Hematopoietic multipotent progenitor cell (in vitro differentiated cells): ENCODE data around the gene MRPS18B. TPM values are rescaled to one million over a fixed set of nuclear protein-coding genes. Genes with fewer than 3 reads are reported as not detected.
"Not testable (repeated sequence)": the region's sequence is repeated elsewhere in the genome, so short reads cannot be mapped to it uniquely, and the experiment has no call there.

ENCODE experiments used
- DNase-seq, 3 donors: peaks; one replicate each; pipeline ENCODE4 v3.0.0-alpha.2; 2011 to 2015; ENCODE audit warnings: low read depth in 2 of 3, low spot score in 2 of 3
- total RNA-seq: library from RNA; depleted of rRNA; stranded (reverse); fragments of >200 nt; gene quantifications from one replicate; pipeline ENCODE4 v1.2.3, GENCODE V29; 2012

The MRPS18B gene
- total RNA-seq, 1 donor, result 81.1 TPM

DNA sequence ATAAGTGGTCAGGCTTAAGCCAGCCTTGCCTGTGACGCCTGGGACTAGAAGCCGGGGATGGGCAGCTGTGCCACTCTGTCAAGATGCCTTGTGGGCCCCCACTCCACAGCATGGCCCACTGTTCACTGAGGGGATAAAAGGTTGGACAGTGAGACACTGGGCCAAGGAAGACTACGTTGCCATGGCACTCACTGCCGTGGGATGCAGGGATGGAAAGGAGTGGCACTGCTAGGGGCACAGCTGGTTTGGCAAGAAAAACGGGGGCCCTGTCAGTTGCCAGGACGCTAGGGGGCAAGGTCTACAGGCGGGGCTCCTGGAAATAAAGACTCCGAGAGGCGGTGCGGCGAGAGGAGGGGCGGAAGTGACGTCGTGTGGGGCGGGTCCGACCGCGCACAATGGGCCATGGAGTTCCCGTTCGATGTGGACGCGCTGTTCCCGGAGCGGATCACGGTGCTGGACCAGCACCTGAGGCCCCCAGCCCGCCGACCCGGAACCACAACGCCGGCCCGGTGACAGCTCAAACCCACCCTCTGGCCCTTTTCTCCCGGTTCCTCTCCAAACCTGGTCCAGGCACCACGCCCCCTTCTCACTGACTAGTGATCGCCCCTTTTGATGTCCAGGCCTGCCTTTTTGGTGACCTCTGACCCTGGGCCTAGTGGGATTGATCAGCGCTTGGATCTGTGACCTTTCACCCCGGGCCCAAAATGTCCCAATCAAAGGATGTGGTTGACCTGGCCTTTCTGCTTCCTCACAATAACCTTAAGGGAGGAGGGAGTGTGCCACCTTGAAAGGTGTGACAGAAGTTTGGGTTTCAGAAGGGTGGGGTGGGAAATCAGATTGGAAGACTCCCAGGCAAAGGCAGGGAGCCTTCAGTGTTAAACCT, 9.1 kb downstream of the MRPS18B start, which contains the start of gene ATAT1:
Gene ATAT1 (plus strand): TSS at position 391 of the 883 bp plus-strand sequence.
- peak; percentile 77 to 92 (median 91) for DNase-seq

DNA sequence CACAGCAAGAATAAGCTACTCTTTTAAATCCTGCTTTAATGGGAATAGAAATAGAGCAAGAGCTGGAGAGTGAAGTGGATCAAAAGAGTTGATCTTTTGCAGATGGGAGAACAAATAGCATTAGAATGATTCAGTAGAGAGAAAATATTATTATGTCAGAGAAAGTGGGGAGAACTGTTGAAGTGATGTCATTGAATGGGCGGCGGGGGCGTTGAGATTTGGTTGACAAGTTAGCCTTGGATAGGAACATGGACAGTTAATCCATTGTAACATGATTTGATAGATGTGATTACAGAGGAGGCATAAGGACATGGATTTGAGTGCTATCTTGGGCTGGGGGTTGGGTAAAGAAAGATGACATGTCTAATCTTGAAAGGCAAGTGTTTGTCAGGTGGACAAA, 18.2 kb downstream of the MRPS18B start:
- DNase-seq, result no peak

- DNase-seq, result peak in 1 of 3 donors; percentile 56
Measured at GRCh38 chr6:30640481-30640880, 22.8 kb downstream of the MRPS18B start.

DNA sequence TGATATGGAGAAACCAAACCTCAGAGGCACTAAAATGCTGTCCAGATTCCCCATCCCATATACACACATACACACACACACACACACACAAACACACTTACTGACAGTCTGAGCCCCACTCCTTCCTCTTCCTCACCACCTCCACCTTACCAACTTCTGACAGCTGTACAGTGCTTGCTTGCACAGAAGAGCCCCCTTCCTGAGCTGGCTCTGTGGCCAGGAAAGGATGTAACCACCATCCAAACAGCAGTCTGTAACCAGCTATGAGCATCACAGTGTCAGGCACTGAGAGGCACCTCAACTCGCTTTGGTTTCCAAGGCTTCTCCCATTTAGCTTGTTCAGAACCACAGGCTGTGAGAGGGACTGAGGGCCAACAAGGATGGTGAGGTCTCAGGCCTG, 23.4 kb downstream of the MRPS18B start:
- peak in 1 of 3 donors; percentile 52 for DNase-seq

GRCh38 chr6:30643656-30644055, 26.0 kb downstream of the MRPS18B start:
- no peak for DNase-seq

DNA sequence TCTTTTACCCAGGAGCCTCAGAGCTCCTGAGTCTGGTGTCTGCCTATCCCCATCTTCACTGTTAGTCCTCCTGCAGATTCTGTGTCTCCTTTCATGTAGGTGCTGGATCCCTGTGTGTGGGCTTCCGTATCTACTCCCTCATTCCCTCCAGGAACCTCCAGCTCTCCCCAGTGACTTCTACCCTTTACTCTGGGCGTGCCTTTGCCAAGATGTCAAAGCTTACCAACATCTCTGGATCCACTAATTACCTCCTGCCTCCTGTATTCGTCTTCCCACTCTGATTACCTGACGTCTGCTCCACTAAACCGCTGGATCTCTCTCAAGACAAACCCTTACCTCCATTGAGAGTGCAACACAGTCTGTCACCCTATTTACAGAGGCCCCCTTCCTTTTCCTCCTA, 27.1 kb downstream of the MRPS18B start:
- DNase-seq, result no peak

DNA sequence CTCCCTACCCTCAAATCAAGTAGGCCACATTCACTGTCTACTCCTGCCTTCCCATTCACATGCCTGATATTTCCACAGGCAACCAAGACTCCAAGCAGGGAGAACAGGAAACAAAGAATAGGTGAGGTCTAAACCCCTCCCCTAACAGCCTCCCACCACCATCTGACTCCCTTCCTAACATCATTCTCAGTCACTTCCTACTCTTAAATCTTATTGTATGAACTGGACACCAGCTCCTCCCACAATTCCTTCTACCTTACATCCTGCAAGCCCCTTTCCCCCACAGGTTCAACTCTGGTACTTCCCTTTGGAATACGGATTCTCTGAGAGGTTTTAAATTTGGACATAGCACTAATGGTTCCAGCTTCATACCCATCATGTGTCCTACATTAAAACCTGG, 28.3 kb downstream of the MRPS18B start:
- no peak for DNase-seq

DNA sequence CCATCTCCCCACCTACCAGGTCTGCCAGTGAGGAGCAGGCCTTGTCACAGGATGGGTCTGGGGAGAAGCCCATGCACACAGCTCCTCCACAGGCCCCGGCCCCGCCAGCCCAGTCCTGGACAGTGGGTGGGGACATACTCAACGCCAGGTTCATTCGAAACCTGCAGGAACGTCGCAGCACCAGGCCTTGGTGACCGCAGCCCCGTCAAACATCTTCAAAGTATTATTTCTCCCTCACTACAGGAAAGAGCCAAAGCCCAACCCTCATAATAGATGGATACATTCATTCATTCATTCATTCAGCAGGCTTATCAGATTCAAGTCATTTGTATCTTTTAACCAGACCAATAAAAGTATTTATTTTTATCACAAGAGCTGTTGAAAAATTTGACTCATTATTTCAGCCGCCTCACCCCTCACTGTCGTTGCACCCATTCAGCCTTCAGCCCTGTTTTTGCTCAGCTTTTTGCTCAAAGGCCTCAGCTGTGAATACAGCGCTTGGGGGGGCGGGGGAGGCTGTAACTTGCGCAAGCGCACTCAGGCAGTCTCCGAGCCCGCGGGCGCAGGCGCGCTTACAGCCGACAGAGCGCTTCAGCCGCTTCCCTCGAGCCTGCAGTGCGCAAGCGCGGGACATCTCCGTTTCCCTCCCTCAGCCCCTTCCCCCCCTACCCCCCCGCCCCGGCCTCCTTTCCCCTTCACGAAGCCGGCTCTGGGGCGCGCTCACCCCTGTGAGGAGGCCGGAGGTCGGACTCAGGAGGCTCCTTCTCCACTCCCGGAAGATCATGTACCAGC, 29.0 kb downstream of the MRPS18B start, which contains the start of gene C6orf136:
Gene C6orf136 (plus strand): TSS at position 684 of the 792 bp plus-strand sequence. CDS start 99 bp downstream, at position 783.
- peak; percentile 89 to 96 (median 94) for DNase-seq

DNA sequence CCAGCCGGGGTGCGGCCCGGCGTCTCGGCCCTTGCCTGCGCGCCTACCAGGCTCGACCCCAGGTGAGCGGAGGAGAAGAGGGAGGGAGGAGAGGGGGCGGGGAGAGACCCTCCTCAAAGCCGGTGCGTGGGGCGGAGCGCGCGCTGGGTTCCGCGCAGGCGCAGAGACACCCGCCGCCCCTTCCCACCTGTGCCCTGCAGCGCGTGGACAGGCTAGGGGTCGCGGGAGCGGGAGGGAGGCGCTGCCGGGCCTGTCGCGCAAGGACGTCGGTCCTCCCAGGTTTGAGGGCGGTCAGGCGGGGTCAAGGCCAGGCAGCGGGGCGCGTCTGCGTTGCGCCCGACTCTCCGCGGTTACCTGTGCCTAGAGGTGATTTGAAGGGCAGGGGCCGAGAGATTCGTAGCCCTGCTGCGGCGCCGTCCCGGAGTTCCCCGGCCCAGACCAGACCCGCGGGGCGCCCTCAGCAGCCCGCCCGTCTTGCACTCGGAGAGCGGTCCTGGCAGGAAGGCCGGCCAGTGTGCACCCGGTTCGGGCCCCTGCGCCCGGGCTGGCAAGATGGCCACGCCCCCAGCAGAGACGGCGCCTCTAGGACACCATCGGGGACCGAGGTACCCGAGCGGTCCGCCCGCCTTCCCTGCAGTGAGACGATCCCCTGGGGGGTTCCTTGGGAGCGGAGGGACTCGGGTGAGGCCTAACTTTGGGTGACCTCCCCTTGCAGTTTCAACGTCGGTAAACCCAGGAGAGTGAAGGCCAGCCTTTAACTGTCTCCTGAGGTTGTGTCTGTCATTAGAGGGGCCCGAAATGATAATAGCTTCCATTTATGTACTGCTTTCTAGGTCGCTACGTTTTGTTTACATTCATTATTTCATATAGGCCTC, 29.8 kb downstream of the MRPS18B start:
- peak; percentile 75 to 79 (median 76) for DNase-seq

GRCh38 chr6:30651143-30651542, 33.5 kb downstream of the MRPS18B start:
- DNase-seq, result no peak

DNA sequence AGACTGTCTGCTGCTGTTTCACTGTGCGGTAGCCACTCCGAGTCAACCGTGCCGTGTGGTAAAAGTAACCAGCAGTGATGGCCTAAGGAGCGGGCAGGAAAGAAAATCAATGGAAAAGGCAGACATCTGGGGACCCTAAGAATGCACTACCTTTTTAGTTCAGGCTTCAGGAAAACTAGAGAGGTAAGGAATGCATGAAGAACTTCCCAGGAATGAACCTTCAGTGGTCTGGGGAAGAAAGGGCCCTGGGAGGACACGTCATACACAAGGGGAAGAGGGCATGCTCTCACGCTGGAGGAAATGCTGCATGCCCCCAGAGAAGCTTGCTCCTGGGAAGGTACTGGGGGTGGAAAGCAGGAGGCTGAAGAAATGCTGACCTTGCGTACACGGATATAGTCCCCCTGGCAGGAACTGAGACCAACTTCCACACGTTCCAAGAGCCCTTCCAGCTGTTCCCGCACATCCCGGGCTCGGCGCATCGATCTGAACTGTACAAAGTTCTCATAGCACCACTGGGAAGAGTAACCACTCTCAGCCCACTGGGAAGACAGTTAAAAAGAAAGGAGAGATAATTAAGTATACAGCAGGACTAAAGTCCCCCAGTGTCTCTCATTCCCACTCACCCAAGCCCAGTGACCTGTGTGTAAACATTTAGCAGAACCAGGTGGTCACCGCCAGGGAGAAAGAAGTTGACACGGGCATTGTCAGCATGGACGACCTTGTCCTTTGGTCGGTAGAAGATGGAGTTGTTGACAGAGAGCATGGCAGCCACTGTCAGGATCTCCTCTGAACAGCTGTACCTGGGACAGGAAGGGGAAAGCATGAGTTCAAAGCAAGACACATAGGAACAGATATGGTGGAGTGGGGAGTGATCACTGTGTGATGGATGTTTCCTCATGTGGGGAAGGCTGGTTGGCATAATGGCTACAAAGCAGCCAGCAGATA, 37.4 kb downstream of the MRPS18B start:
- DNase-seq, result no peak

DNA sequence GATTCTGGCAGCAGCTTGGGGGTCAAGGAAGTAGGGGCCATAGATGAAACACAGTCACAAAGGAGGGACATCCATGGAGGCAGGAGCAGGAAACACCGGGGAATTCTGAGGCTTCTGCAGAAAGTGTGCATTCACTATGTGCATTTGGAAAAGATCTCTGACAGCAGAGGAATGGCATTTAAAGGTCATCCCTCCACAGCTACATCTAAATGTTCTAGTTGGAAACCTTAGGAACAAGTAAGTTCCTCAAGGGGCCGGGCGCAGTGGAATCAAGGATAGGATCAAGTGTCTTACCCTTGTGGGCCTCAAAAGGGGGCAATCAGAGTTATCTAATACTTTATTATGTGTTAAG, 38.1 kb downstream of the MRPS18B start:
- DNase-seq, result no peak

GRCh38 chr6:30656513-30656912, 38.9 kb downstream of the MRPS18B start:
- no peak for DNase-seq

GRCh38 chr6:30657454-30657853, 39.8 kb downstream of the MRPS18B start:
- no peak for DNase-seq

DNA sequence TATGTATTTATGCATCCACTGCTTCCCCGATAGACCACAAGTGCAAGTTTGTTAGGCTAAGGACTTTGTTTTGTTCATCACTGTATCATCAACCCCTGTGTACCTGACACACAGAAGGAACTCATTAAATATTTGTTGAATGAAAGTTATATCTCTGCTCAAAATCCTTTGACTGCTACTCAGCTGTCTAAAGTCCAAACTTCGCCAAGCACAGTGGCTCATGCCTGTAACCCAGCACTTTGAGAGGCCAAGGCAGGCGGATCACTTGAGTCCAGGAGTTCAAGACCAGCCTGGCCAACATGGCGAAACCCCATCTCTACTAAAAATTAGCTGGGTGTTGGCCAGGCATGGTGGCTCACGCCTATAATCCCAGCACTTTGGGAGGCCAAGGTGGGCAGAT, 40.3 kb downstream of the MRPS18B start:
- not testable (repeated sequence) for DNase-seq

- DNase-seq, result no peak
Measured at GRCh38 chr6:30664994-30665767, 47.5 kb downstream of the MRPS18B start.

GRCh38 chr6:30666300-30666699, 48.7 kb downstream of the MRPS18B start:
- DNase-seq, result not testable (repeated sequence)

DNA sequence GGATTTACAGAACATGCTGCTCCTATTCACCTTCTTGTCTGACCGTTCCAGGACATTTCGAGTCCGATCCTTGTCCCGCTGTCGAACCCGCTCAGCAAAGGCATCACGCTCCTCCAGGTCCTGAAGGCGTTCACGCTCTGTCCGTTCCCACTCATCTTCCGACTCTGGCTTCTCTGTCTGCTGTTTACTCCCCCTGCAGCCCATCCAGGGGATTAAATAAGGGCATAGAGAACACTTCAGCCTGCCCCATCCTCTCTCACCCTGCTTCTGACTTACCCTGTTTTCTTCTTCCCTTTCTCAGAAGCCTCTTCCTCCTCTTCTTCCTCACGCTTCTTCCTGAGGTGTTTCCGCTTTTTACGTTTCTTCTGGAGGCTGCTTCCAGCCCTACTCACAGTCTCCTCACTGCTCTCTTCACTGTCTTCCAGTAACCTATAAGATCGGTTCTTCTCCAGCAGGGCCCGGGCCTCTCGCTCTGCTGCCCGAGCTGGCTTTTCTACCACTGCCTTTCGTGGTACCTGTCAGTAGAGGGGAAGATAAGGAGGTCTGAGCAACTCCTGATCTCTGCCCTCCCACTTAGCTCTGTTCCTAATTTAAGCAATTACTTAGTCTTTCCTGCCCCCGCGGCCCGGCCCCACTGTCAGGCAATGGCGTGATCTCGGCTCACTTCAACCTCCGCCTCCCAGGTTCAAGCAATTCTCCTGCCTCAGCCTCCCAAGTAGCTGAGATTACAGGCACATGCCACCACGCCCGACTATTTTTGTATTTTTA, 53.3 kb downstream of the MRPS18B start:
- DNase-seq, result peak in 1 of 3 donors; percentile 40
